Measurements from ENCODE around the gene ATOX1.

GRCh38 chr5:151708126-151708525 is 50.3 kb downstream of the ATOX1 start:
- TF ChIP-seq REST (IDR thresholded peaks at IDR 0.05; ENCODE audit: unreplicated experiment), result no peak
- TF ChIP-seq POLR2AphosphoS5 (IDR thresholded peaks at IDR 0.05; ENCODE audit: low read depth), result no peak
- TF ChIP-seq EZH2 (IDR thresholded peaks at IDR 0.05; ENCODE audit: low read depth, unreplicated experiment), result no peak
- no peak for TF ChIP-seq EZH2phosphoT487 (IDR thresholded peaks at IDR 0.05; ENCODE audit: unreplicated experiment)
- no peak for TF ChIP-seq CTCF (conservative IDR thresholded peaks at IDR 0.05; ENCODE audit: low read depth in 2 of 2)
- no peak for TF ChIP-seq ETS1 (IDR thresholded peaks at IDR 0.05)
- no peak for TF ChIP-seq STAT1 (IDR thresholded peaks at IDR 0.05; ENCODE audit: unreplicated experiment)
- TF ChIP-seq CREB1 (CRISPR knock-in tag; IDR thresholded peaks at IDR 0.05; ENCODE audit: low read depth), result no peak
- TF ChIP-seq JUNB (IDR thresholded peaks at IDR 0.05; ENCODE audit: unreplicated experiment), result no peak
- TF ChIP-seq NANOG (IDR thresholded peaks at IDR 0.05; ENCODE audit: borderline replicate concordance), result no peak
- no peak for TF ChIP-seq ZNF114 (CRISPR knock-in tag; IDR thresholded peaks at IDR 0.05)
- TF ChIP-seq ZNF331 (CRISPR knock-in tag; IDR thresholded peaks at IDR 0.05; ENCODE audit: low read depth), result no peak

Data from GM23338 (cell line).